GM18519 (cell line): ENCODE results near the gene DLL3.

ENCODE experiments used
- ATAC-seq: cut with Tn5 transposase; IDR thresholded peaks from one replicate; pipeline ENCODE4 v1.9.1; 2021; ENCODE audit warnings: mild to moderate bottlenecking, moderate library complexity; ENCODE audit not compliant: unreplicated experiment, low FRiP score

The DLL3 gene

DNA sequence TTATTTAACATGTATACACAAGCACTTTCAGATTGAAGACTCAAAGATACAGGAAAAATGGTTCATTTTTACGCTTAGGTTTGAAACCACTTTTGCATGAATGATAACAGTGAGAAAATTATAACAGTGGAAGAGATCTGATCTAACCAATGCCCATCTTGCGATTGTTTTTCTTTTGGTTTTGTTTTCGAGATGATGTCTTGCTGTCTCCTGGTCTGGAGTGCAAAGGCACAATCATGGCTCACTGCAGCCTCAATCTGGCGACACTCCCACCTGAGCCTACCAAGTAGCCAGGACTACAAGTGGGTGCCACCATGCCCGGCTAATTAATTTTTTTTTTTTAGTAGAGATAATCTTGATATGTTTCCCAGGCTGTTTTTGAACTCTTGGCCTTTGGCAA lies 51.5 kb downstream of the DLL3 start:
- ATAC-seq: no peak

DNA sequence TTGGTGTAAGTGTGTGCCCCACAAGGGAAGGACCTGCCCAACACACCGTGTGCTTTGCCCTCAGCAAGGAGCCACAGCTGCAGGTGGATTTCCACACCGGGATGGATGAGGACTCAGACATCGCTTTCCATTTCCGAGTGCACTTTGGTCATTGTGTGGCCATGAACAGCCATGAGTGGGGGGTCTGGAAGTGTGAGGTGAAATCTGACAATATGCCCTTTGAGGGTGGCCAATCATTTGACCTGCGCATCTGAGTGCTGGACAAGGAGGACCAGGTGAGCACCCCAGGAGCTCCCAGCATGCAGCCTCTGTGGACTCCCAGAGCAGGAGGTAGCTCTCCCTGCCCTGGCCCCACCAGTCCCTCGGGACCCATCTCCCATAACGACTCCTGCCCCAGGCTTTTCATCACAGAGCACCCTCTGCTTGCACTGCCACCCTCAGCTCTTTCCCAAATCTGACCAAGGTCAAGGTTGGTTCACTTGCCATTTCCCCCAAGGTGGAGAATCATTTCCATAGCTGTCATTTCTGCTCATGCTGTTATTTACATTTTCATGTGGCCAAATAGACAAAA lies 54.4 kb downstream of the DLL3 start:
- no peak for ATAC-seq

DNA sequence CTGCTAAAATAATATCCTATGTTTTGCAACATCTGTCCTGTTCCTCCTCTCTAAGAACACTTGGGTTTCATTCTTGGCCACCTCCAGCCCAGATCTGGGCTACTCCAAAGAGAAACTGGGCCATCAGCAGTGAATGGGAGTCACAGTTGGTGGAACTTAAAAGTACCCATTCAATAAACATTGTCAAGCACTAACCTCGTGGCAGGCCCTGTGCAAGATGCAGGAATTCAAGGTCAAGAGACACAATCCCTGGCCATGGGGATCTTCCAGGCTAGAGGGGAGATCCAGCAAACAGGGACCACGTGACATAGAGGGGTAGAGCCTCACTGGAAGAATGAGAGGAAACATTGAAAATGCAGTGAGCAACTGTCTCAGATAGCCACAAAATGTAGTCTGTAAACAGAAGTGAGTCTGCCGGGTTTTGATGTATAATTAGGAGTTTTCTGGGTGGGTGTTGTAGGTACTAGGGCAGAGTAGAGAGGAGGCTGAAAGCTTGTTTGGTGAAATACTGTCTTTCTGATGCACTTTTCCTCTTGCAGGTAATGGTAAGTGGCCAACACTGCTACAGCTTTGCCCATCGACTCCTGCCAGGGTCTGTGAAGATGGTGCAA lies 56.1 kb downstream of the DLL3 start:
- ATAC-seq: no peak

DNA sequence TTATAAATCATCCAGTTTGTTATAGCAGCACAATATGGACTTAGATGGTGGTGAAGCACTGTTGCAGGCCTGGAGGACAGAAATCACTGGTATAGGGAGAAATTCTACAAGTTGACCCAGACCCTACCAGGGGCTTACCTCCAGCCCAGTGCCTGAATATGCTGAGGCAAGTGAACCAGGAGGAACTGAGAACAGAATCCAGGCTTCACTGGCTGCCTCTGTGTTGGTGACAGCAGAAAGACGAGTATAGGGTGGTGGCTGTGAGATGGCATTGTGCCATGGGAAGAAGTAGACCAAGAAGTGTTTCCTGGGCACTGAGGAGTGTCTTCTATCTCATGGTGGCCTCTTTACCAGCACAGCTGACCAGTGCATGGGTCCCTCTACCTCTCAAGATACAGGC lies 57.1 kb downstream of the DLL3 start:
- no peak for ATAC-seq
